Measurements from ENCODE around the gene NCAPD3.

The NCAPD3 gene

GRCh38 chr11:134155946-134156865 lies 67.6 kb downstream of the NCAPD3 start:
- FAIRE-seq: no peak

GRCh38 chr11:134155456-134155855 lies 68.3 kb downstream of the NCAPD3 start:
- no peak for FAIRE-seq

GRCh38 chr11:134154441-134154840 lies 69.3 kb downstream of the NCAPD3 start:
- no peak for FAIRE-seq

GRCh38 chr11:134153147-134153905 lies 70.4 kb downstream of the NCAPD3 start:
- no peak for FAIRE-seq

- no peak for FAIRE-seq
Observed at GRCh38 chr11:134152696-134153095, 71.1 kb downstream of the NCAPD3 start.

- no peak for FAIRE-seq
Observed at GRCh38 chr11:134151083-134151747, 72.6 kb downstream of the NCAPD3 start.

- FAIRE-seq: no peak
Observed at GRCh38 chr11:134150195-134150903, 73.4 kb downstream of the NCAPD3 start.

- no peak for FAIRE-seq
Observed at GRCh38 chr11:134149371-134149770, 74.4 kb downstream of the NCAPD3 start.

GRCh38 chr11:134146598-134146997 lies 77.2 kb downstream of the NCAPD3 start:
- FAIRE-seq: no peak

GRCh38 chr11:134145715-134146114 lies 78.1 kb downstream of the NCAPD3 start:
- FAIRE-seq: no peak

GRCh38 chr11:134144744-134145143 lies 79.0 kb downstream of the NCAPD3 start:
- FAIRE-seq: no peak

GRCh38 chr11:134143801-134144200 lies 80.0 kb downstream of the NCAPD3 start:
- FAIRE-seq: no peak

GRCh38 chr11:134142536-134142935 lies 81.2 kb downstream of the NCAPD3 start:
- no peak for FAIRE-seq

- FAIRE-seq: no peak
Observed at GRCh38 chr11:134140961-134141490, 82.7 kb downstream of the NCAPD3 start.

- FAIRE-seq: peak; percentile 33
Observed at GRCh38 chr11:134139873-134140331, 83.9 kb downstream of the NCAPD3 start.

GRCh38 chr11:134139303-134139872 lies 84.4 kb downstream of the NCAPD3 start:
- no peak for FAIRE-seq

- no peak for FAIRE-seq
Observed at GRCh38 chr11:134138376-134138775, 85.4 kb downstream of the NCAPD3 start.

- no peak for FAIRE-seq
Observed at GRCh38 chr11:134134167-134134566, 89.6 kb downstream of the NCAPD3 start.

- FAIRE-seq: no peak
Observed at GRCh38 chr11:134132808-134133207, 91.0 kb downstream of the NCAPD3 start.

- no peak for FAIRE-seq
Observed at GRCh38 chr11:134131628-134132244, 92.0 kb downstream of the NCAPD3 start.

- no peak for FAIRE-seq
Observed at GRCh38 chr11:134126217-134126822, 97.4 kb downstream of the NCAPD3 start.
